ENCODE results near the gene IL37. TPM values are rescaled to one million over a fixed set of nuclear protein-coding genes. Genes with fewer than 3 reads are reported as not detected.
A peak's percentile ranks its signal among the peaks of the same experiment; 100 is the strongest.

Gene IL37, protein sequence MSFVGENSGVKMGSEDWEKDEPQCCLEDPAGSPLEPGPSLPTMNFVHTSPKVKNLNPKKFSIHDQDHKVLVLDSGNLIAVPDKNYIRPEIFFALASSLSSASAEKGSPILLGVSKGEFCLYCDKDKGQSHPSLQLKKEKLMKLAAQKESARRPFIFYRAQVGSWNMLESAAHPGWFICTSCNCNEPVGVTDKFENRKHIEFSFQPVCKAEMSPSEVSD
- total RNA-seq (ENCODE audit: unreplicated experiment), result not detected
- long read RNA-seq, result 0 reads

DNA sequence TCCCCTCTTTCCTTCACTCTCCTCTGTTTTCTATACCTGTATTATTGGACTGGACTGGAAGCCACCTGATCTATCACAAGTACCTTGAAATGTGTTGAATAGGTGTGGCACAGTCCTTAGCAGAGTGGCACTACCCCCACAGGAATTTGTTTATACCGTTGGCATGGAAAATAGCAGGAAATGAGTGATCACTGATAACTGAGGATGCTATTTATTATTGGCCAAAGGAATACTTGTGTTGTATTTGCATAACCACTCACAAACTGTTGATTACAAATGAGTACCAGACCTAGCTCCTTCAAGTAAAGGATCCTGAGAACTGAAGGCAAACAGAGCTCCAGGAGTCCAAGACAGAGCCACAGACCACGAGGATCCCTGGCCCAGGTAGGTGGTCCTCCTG lies at the start of gene IL37:
Gene IL37, plus strand, starts transcription at position 301 of the 400 bp plus-strand sequence. CDS start 1,848 bp downstream, outside the sequence.
- H3K27ac Mint-ChIP-seq (ENCODE audit: unreplicated experiment), result peak within 1 kb of the TSS; percentile 77
- no peak for DNase-seq
- peaks cover 14% of the 10 kb centered on the region for H3K4me1 Mint-ChIP-seq (ENCODE audit: low read depth, unreplicated experiment)
- H3K27me3 Mint-ChIP-seq (ENCODE audit: unreplicated experiment), result peaks cover 5% of the 10 kb centered on the region
- TF ChIP-seq, protein P1, sequence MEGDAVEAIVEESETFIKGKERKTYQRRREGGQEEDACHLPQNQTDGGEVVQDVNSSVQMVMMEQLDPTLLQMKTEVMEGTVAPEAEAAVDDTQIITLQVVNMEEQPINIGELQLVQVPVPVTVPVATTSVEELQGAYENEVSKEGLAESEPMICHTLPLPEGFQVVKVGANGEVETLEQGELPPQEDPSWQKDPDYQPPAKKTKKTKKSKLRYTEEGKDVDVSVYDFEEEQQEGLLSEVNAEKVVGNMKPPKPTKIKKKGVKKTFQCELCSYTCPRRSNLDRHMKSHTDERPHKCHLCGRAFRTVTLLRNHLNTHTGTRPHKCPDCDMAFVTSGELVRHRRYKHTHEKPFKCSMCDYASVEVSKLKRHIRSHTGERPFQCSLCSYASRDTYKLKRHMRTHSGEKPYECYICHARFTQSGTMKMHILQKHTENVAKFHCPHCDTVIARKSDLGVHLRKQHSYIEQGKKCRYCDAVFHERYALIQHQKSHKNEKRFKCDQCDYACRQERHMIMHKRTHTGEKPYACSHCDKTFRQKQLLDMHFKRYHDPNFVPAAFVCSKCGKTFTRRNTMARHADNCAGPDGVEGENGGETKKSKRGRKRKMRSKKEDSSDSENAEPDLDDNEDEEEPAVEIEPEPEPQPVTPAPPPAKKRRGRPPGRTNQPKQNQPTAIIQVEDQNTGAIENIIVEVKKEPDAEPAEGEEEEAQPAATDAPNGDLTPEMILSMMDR (IDR thresholded peaks at IDR 0.05; ENCODE audit: partially characterized antibody, unreplicated experiment), result no peak
- H3K9me3 Mint-ChIP-seq (ENCODE audit: unreplicated experiment), result no peaks in the 10 kb centered on the region
- peaks cover 5% of the 10 kb centered on the region for H3K36me3 Mint-ChIP-seq (ENCODE audit: unreplicated experiment)
- H3K4me3 Mint-ChIP-seq (ENCODE audit: unreplicated experiment), result peak within 1 kb of the TSS; percentile 65

DNA sequence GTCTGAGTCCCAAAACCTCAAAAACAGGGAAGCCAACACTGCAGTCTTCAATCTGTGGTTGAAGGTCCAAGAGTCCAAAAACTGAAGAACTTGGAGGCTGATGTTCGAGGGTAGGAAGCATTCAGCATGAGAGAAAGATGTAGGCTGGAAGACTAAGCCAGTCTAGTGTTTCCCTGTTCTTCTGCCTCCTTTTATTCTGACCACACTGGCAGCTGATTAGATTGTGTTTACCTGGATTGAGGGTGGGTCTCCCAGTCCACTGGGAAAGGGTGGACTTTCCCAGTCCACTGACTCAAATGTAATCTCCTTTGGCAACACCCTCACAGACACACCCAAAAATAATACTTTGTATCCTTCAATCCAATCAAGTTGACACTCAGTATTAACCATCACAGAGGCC lies 46.9 kb upstream of the IL37 start:
- no peak overlapping the region for H3K4me3 Mint-ChIP-seq (ENCODE audit: unreplicated experiment)
- no peak overlapping the region for H3K27ac Mint-ChIP-seq (ENCODE audit: unreplicated experiment)
- peaks cover 20% of the 10 kb centered on the region for H3K36me3 Mint-ChIP-seq (ENCODE audit: unreplicated experiment)
- TF ChIP-seq, protein P1 (IDR thresholded peaks at IDR 0.05; ENCODE audit: partially characterized antibody, unreplicated experiment), result no peak
- no peaks in the 10 kb centered on the region for H3K4me1 Mint-ChIP-seq (ENCODE audit: low read depth, unreplicated experiment)
- peaks cover 2% of the 10 kb centered on the region for H3K27me3 Mint-ChIP-seq (ENCODE audit: unreplicated experiment)
- H3K9me3 Mint-ChIP-seq (ENCODE audit: unreplicated experiment), result peaks cover 14% of the 10 kb centered on the region
- DNase-seq, result no peak

DNA sequence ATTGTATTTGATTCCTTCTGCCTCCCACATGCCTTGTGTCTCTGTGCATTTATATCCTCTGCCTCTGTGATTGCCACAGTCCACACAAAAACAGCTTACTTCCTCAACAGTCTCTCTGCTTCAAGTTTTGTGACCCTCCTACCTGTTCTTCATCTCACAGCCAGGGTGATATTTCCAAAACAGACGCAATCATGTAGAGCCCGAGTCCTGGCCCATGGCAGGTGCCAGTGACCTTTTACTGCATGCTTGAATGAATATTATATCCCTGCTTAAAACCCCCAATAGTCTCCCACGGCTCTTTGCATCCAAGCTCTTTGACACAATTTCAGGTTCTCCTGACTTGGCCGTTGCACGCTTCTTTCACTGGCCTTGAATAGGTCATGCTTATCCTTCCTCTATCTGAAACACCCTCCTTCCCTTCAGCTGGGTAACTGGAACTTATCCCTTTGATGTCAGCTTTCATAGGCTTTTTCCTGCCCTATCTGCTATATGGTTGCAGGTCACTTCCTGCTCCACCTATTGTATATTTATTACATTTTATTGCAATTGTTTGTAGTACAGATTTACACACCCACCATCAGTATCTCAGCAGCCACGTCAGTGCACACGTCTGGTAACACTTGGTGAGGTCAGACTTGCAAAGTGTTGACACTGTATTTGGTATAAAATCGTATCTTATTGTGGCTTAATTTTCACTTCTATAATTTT lies 44.7 kb upstream of the IL37 start:
- TF ChIP-seq, protein P1 (IDR thresholded peaks at IDR 0.05; ENCODE audit: partially characterized antibody, unreplicated experiment), result no peak
- peaks cover 18% of the 10 kb centered on the region for H3K36me3 Mint-ChIP-seq (ENCODE audit: unreplicated experiment)
- no peaks in the 10 kb centered on the region for H3K4me1 Mint-ChIP-seq (ENCODE audit: low read depth, unreplicated experiment)
- no peak overlapping the region for H3K4me3 Mint-ChIP-seq (ENCODE audit: unreplicated experiment)
- H3K9me3 Mint-ChIP-seq (ENCODE audit: unreplicated experiment), result peaks cover 10% of the 10 kb centered on the region
- H3K27ac Mint-ChIP-seq (ENCODE audit: unreplicated experiment), result no peak overlapping the region
- peaks cover 2% of the 10 kb centered on the region for H3K27me3 Mint-ChIP-seq (ENCODE audit: unreplicated experiment)
- DNase-seq, result no peak

DNA sequence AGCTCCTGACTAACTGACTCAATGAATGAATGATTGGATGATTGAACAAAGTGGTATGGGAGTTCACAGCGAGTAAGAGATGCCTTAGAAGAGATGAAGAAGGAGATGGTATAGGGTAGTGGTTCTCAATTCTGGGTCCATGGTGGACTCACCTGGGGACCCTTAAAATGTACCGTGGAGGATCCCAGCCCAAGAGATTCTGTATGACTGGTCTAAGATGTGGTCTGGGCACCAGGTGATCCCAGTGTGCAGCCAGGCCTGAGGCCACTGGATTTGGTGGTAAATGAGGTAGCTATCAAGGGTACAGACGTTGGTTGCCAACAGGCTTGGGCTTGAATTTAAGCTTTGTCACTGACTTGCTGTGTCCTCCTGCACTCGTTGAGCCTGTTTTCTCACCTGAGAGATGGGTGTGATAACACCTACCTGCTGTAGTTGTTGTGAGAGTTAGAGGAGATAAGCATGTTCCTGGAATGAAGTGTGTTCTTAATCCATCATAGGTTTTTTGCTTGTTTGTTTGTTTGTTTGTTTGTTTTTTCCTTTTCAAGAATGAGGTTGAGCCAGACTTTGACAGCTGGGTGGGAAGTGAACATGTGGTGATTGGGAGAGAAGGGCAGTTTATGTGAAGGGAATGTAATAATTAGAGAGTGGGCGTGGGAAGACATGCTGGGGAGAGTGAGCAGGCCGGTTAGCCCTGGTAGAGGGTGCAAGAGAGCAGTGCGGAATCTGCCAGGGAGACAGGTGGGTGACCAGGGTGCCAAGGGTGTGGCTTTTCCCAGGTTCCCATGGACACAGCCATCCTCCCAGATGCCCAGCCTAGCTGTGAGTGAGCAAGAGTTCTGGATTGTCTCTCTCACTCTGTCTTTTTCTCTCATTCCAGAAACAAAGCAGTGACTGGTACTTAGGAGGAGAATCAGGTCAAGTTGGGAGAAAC lies 43.0 kb upstream of the IL37 start:
- no peak for DNase-seq
- Mint-ChIP-seq H3K4me1 (ENCODE audit: low read depth, unreplicated experiment) (no peaks in the 10 kb centered on the region), H3K27ac (ENCODE audit: unreplicated experiment) (no peak overlapping the region), H3K36me3 (ENCODE audit: unreplicated experiment) (peaks cover 18% of the 10 kb centered on the region), H3K27me3 (ENCODE audit: unreplicated experiment) (peaks cover 2% of the 10 kb centered on the region), H3K4me3 (ENCODE audit: unreplicated experiment) (no peak overlapping the region), H3K9me3 (ENCODE audit: unreplicated experiment) (peaks cover 10% of the 10 kb centered on the region)
- TF ChIP-seq, protein P1 (IDR thresholded peaks at IDR 0.05; ENCODE audit: partially characterized antibody, unreplicated experiment), result no peak

Data from glutamatergic neuron (in vitro differentiated cells).